ENCODE results near the gene AP3S2.
"Not testable (repeated sequence)": the region's sequence is repeated elsewhere in the genome, so short reads cannot be mapped to it uniquely, and the experiment has no call there.

The AP3S2 gene

GRCh38 chr15:89869490-89869889, 24.3 kb downstream of the AP3S2 start:
- not testable (repeated sequence) for DNase-seq

DNA sequence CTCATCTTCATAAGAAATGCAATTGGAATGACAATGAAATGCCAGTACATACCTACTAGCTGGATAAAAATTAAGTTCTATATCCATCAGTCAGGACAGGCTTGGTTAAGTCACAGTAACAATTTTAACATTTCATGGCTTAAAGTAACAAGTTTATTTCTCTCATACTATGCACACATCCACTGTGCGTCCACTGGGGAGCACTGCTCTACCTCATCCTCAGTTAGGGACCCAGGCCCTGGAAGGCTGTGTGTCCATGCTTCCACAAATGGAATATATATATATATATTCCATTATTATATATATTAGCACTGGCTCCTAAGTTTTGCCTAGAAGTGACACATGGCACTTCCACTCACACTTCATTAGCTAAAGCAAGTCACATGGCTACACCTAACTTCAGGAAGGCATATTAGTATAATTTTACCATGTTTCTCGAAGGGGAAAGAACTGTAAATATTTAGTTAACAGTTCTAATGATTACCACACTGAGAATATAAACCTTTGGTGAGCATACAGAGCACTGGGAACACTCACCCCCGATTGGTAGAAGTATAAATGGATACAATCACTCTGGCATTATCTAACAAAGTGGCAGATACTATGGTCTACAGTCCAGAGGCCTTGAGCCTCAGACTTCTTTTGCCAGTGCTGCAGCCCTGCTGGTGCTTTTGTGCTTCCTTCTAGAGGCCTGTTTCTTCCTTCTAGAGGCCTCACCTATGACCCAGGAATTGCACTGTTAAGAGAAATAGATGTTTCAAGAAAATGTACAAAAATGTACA, 28.6 kb downstream of the AP3S2 start:
- no peak for DNase-seq

GRCh38 chr15:89863918-89864317, 29.9 kb downstream of the AP3S2 start:
- DNase-seq: no peak

DNA sequence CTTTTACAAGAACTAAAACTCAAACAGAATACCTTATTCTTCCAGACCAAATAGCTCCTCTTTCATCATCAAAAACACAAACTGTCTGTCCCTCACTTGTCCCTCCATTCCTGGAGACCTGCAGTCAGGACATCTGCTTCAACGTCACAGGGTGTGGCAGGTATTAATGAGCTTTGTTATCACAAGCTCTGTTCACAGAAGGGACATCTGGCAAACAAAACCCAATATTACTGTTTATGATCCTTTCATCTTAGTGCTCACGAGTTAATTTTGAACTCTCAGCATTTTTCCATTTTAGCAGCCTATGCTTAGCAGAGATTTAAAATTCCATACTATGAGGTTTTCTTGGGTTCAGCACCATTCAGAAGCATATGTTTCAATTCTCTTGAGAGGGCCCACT, 32.9 kb downstream of the AP3S2 start:
- no peak for DNase-seq

GRCh38 chr15:89860431-89860830, 33.4 kb downstream of the AP3S2 start:
- no peak for DNase-seq

GRCh38 chr15:89858661-89859458, 34.9 kb downstream of the AP3S2 start:
- no peak for DNase-seq

GRCh38 chr15:89857673-89858072, 36.1 kb downstream of the AP3S2 start:
- DNase-seq: no peak

DNA sequence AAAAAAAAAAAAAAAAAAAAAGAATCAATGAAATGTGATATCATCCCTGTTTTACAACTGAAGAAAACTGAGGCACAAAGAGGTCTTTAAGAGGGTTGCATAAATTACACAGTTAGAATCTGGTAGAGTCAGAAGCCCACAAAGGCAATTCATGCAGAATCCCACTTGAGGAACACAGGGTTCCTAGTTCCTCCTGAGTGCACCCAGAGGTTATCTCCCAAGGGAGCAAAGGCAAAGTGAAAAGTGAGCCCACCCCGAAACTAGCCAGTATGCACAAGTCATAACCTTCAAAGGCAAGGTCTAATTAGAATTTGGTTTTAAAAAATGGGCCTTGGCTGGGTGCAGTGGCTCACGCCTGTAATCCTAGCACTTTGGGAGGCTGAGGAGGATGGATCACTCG, 37.8 kb downstream of the AP3S2 start:
- DNase-seq: no peak

DNA sequence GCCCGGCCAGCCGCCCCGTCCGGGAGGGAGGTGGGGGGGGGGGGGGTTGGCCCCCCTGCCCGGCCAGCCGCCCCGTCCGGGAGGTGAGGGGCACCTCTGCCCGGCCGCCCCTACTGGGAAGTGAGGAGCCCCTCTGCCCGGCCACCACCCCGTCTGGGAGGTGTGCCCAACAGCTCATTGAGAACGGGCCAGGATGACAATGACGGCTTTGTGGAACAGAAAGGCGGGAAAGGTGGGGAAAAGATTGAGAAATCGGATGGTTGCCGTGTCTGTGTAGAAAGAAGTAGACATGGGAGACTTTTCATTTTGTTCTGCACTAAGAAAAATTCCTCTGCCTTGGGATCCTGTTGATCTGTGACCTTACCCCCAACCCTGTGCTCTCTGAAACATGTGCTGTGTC, 38.9 kb downstream of the AP3S2 start:
- not testable (repeated sequence) for DNase-seq

DNA sequence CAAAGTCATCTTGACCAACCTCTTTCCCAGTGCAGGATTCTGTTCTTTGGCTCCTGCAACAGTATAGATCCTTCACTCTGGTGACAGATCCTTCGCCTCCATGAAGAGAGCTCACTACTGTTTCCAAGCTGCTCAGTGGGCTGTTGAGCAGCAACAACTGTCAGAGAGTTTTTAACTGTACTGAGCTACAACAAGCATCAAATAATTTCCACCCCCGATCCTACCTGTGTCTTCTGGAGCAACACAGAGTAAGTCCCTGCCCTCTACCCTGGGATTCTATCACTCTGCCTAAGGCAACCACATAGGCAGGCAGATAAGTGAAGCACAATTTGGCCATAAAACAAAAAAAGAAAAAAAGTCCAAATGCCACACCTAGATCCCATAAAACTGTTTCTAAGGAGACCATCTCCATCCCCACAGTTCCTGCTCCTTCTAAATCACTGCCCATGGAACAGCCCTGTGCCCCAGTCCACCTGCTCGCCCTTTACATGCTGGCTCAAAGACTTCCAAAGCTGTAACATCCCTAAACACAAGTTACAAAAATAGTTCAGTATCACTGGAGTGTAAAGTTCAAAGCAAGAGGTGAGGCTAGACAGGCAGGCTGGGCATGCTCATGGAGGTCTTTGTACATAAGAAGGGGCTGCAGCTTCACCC, 41.3 kb downstream of the AP3S2 start:
- DNase-seq: no peak

DNA sequence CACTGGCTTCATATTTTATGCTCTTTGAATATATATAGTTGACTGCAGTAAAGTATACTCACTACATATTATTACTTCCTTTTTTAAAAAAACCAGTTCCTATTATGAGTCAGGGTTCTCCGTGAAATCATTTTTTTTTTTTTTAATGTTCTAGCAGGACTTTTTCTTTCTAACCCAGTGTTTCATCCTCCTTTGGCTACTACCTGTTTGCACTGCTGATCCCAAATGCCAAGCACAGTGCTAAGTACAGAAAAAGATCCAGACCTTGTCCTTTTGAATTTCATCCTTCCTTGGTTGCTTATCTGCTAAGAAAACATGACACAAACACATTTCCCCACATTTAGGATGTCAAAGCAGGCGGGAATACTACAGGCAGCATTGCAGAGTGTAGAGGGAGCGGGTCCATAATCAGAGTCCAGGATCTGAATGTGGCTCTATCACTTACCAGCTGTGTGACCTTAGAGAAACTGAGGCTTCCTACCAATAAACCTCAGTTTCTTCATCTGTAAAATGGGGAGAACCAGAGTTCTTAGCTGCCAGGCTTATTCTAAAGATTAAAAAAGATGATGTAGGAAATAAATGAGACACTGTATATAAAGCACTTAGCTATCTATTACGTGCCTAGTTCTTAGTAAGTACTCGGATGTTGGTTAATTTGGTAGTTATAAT, 42.0 kb downstream of the AP3S2 start:
- no peak for DNase-seq

DNA sequence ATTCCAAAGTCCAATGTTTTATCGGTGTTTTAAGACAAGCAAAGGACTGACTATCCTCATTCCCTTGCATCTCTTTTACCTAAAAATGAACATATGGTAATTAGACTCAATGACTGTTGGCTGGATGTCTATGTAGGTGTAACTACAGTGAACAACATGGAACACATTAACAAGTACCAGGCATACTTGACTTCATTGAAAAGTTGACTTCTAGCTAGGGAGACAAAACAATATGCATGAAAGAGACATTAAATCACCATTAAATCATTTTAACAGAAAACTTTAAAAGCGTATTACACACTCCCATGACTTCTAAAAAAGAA, 44.9 kb downstream of the AP3S2 start:
- no peak for DNase-seq

- DNase-seq: no peak
Observed at GRCh38 chr15:89847101-89847500, 46.7 kb downstream of the AP3S2 start.

DNA sequence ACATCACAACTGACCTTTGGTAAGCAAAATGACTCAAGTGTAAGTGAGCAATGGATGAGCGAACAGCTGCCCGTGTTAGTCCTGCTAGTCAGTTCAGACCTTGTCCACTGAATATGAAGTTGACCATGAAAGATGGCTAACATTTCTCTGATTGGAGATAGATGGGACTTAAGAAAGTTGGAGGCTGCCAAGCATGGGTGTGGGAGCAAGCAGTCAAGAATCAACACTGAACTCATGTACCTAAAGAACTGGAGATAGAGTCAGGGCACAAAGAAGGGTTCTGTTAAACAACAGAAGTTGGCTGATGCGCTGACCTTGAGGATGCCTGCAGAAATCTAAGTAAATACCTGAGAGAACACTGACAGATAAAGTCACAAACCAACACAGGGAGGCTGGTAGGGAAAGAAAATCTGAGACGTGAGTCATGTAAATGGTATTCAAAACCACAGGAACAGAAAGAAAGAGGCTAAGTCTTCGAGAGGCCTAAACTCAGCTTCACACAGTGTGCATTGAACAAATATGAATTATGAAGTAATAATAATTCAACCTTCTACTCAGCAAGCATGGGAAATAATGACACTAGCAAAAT, 48.4 kb downstream of the AP3S2 start:
- no peak for DNase-seq

DNA sequence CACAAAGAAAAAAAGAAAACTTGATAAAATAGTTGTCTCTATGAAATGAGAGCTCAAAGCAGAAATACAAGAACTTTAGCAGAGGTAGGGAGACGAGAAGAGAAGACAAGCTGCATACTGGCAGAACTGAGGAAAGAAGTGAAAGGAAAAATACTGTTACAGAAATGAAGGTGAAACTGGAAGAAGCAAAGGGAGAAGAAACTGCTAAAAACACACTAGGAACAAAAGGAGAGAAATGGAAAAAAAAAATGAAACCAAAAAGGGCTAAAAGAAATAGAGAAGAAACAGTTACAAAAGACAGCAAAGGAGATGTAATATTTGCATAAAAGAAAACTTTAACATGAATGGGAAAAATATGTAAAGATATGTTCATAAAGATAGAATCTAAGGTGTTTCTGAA, 51.8 kb downstream of the AP3S2 start:
- no peak for DNase-seq

DNA sequence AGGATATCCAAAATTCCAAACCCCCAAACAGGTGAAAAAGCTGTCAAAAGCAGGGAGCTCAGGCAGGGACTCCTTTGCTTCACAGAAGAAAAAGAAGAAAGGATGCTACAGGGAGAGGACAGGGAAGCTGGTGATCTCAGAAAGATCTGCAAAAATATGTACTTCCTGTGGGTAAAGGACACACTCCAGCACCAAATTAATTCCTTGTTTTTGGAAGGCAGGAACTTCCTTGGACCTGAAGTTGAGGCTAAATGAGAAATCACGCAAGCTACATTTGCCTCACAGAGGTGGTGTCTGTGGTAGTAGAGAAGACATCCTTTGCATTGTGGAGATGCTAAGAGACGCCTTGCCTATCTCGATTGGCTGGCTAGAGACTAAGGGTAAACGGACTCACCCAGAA, 52.5 kb downstream of the AP3S2 start:
- DNase-seq: no peak

DNA sequence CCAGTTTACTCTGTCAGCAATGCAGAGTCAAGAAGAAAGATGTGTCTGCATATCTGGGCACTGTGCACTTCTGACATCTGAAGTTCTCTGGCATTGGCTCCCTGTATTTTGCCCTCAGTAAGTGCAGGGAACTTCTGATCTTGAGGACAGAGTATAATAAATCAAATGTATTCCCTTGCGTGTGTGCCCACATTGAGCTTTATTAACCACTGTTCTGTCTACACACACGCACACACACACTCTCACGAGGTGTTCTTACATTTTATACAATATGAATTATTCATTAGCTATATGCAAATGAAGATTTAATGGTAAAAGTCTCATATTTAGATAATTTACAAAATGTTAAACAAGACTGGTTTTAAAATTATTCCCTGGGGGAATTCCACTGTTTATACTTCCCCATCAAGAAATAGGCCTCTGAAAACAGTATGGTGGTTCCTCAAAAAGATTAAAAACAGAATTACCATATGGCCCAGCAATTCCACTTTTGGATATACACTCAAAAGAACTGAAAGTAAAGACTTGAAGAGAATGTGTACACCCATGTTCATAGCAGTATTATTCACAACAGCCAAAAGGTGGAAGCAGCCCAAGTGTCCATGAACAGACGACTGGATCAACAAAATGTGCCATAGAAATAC, 54.5 kb downstream of the AP3S2 start:
- DNase-seq: no peak

DNA sequence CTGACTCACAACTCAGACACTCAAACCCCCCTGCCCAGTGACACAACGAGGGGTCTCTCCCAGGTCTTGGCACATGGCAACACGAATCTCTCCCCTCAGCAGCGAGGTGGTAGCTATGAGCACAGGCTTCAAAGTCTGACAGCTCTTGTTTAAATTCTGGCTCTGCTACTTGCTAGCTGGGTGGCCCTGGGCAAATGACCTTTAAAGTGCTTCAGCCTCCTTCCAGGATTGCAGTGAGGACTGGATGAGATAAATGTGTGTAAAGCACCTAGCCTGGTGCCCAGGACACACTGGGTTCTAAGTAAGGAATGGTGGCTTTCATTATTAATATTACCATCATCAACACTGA, 56.0 kb downstream of the AP3S2 start:
- no peak for DNase-seq

GRCh38 chr15:89837134-89837829, 56.5 kb downstream of the AP3S2 start:
- DNase-seq: peak in 2 of 58 donors; percentile 10 to 14
